ENCODE results near the gene TREX2.

- TF ChIP-seq EZH2 (IDR thresholded peaks at IDR 0.05), result no peak
- TF ChIP-seq POLR2AphosphoS5 (IDR thresholded peaks at IDR 0.05; ENCODE audit: borderline replicate concordance, low read depth, low read length), result no peak
- TF ChIP-seq FOXP2 (optimal IDR thresholded peaks at IDR 0.05; ENCODE audit: control extremely low read depth, extremely low read length, insufficient read depth), result no peak
These were observed 45.4 kb downstream of the TREX2 start for GRCh38 chrX:153400146-153401132.
